ENCODE results near the gene NCKAP5L.

NCKAP5L gene

GRCh38 chr12:49827401-49828099 lies 663 bp downstream of the NCKAP5L start:
- DNase-seq = peak; percentile 49 to 89 (median 78)
- intact Hi-C loops (cut with DNase I) = no loop called here

GRCh38 chr12:49827051-49827400 lies 1.2 kb downstream of the NCKAP5L start:
- DNase-seq = peak in 2 of 42 donors; percentile 17 to 23
- intact Hi-C loops (cut with DNase I) = no loop called here

DNA sequence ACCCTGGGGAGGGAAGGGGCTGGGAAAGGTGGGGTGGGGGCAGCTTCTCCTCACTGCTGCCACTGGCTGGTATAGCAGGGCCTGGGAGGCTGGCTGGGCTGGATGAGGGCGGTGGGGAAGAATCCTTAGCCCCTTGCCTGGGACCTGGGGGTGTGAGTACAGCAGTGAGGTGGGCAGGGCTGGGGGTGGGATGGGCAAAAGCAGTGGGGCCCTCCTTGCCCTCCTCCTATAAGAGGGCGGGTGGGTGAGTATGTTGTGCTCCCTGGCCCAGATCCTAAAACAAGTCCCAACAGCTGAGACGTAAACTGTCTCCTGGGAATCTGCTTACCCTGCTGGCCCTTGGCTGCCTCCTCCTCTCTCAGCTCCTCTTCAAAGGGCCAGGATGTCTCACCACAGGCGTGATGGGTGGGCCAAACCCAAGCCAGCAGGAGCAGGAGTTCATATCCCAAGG lies 2.2 kb downstream of the NCKAP5L start:
- intact Hi-C loops (cut with DNase I) = no loop called here

GRCh38 chr12:49825360-49825970 lies 2.7 kb downstream of the NCKAP5L start:
- DNase-seq = peak in 14 of 42 donors; percentile 30 to 59 (median 38)
- intact Hi-C loops (cut with DNase I) = no loop called here

More for the DNA sequence above, 2.2 kb downstream of the NCKAP5L start:
- DNase-seq = no peak

DNA sequence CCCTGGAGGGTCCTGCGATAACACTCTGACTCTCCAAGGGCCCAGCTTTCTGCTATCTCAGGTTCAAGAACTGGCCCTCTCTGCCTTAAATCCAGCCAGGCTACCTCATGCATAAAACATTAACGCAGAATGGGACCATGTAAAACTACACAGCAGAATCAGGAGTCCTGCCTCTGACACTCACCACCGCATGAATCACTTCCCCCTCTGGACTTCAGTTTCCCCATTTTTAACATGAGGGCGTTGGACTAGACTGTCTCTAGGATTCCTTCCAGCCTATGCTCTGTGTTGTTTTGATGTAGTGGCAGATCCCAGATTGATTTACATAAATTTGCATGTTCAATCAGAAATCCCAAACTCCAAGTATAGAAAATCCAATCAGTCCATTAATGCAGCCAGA lies 3.3 kb downstream of the NCKAP5L start:
- intact Hi-C loops (cut with DNase I) = no loop called here
- peak in 4 of 42 donors; percentile 11 to 50 (median 30) for DNase-seq

- no peak for DNase-seq
- intact Hi-C loops (cut with DNase I) = no loop called here
Observed at GRCh38 chr12:49824416-49824815, 3.8 kb downstream of the NCKAP5L start.

DNA sequence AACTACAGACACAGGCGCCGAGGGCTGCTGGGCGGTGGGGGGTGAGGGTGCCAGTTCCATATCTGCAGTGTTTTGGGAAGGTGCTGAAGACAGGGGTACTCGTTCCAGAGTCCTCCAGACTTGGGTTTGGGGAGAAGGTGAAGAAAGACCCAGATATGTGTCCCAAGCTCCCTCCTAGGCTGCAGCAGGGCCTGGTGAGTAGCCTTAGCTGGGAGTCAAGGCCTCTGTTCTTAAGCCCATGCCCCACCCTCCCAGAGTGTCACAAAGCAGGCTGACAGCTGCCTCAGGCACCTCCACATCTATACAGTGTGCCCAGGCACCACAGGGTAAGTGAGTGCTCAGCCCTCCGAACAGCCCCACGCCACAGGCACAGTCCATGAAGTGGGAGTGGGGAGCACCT lies 4.3 kb downstream of the NCKAP5L start:
- intact Hi-C loops (cut with DNase I) = no loop called here
- DNase-seq = no peak

DNA sequence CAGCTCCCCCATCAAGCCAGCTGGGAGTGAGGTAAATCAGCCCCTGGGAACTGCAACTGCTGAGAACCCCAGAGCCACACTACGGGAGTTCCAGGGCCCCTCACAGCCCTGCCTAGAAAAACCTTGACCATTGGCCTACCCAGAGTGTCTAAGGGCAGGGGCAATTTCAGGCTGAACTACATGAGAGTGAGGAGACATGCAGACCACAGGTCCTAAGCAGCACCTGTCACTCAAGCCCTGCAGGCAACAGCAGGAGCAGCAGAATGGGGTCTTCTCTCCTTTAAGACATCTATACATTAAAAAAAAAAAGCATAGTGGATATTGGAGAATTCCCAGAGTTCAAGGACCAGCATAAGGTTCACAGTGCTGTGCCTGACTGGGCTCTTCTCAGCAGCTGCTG lies 4.9 kb downstream of the NCKAP5L start:
- DNase-seq = no peak
- intact Hi-C loops (cut with DNase I) = no loop called here

DNA sequence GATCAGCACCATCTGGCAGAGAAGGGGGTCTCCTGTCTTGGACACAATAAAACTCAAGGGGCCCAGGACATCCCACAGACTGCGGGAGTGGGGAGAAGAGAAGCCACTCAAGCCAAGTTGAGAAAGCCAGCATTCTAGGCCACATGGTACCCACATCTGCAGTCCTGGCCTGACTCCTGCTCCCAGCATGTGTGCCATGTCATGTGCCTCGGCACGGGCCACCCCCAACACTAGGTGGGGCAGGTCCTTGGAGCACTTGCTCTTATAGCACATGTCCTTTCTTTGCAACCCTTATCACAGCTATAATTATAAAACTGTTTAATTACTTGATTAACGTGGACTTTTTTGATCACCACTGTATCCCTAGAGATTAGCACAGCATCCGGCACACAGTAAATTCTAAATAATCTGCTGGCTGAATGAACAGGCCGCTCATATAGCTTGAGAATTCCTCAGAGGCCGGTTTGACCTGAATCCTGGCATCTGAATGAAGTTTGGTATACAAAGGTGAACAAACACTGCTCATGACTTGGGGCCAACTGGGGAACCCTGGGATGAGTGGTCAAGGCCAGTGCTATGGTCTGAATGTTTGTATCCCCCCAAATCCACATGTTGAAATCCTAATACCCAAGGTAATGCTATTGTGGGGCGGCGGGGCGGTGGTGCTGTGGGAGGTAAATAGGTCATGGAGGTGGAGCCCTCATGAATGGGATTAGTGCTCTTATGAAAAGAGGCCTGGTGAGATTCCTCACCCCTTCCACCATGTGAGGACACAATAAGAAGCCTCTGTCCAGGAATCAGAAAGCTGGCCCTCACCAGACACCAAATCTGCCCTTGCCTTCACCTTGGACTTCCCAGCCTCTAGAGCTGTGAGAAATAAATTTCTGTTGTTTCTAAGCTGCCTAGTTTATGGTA lies 6.6 kb downstream of the NCKAP5L start:
- intact Hi-C loops (cut with DNase I) = no loop called here
- DNase-seq = peak in 18 of 42 donors; percentile 19 to 82 (median 44)

GRCh38 chr12:49819786-49820185 lies 8.4 kb downstream of the NCKAP5L start:
- intact Hi-C loops (cut with DNase I) = no loop called here
- no peak for DNase-seq

DNA sequence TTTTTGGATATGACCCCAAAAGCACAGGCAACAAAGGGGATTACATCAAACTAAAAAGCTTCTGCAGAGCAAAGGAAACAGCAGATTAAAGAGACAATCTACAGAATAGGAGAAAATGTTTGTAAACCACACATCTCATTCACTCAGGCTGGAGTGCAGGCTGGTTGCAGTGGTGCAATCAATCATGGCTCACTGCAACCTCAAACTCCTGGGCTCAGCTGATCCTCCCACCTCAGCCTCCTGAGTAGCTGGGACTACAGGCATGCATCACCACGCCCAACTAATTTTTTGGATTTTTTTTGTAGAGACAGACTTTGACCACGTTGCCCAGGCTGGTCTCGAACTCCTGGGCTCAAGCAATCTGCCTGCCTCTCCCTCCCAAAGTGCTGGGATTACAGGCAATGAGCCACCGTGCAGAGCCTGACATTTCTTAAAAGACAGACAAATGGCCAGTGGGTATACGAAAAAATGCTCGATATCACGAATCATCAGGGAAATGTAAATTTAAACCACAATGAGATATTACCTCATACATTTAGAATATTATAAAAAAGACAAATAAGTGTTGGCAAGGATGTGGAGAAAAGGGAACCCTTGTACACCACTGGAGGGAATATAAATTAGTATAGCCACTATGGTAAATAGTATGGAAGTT lies 9.8 kb downstream of the NCKAP5L start:
- no peak for DNase-seq
- intact Hi-C loops (cut with DNase I) = no loop called here

DNA sequence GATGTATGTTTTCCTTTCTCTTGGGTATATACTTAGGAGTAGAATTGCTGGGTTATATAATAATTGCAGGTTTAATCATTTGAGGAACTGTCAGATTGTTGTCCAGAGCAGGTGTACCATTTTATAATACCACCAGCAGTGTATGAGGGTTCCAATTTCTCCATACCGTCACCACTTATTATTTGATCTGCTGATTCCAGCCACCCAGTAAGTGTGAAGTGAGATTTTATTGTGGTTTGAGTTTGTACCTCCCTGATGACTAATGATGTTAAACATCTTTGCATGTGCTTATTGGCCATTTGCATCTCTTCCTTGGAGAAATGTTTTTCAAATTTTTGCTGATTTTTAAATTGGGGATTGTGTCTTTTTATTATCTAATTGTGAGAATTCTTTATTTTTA lies 15.1 kb downstream of the NCKAP5L start:
- no peak for DNase-seq
- intact Hi-C loops (cut with DNase I) = no loop called here

DNA sequence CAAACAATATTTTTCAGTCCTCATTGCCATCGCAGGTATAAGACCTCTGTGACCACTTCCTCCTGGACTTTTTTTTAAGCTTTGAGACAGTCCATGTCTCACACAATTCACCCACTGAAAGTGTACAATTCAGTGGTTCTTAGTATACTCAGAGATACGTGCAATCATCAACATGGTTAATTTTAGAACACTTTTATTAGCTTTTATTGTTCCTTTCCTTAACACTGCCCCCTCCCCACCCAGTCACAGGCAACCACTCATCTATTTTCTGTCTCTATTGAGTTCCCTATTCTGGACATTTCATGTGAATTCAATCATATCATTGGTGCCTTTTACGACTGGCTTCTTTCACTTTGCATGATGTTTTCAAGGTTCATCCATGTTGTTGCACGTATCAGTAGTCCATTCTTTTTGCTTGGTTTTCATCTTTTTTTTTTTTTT lies 16.2 kb downstream of the NCKAP5L start:
- DNase-seq = no peak
- intact Hi-C loops (cut with DNase I) = no loop called here

GRCh38 chr12:49811136-49811535 lies 17.1 kb downstream of the NCKAP5L start:
- DNase-seq = peak in 6 of 42 donors; percentile 14 to 58 (median 27)
- intact Hi-C loops (cut with DNase I) = no loop called here

- DNase-seq = peak in 31 of 42 donors; percentile 21 to 76 (median 48)
- intact Hi-C loops (cut with DNase I) = no loop called here
Observed at GRCh38 chr12:49809906-49810389, 18.3 kb downstream of the NCKAP5L start.

GRCh38 chr12:49809381-49809905 lies 18.8 kb downstream of the NCKAP5L start:
- peak in 13 of 42 donors; percentile 13 to 66 (median 30) for DNase-seq
- intact Hi-C loops (cut with DNase I) = no loop called here

- DNase-seq = peak; percentile 29 to 88 (median 69)
Observed at GRCh38 chr12:49808686-49809380, 19.4 kb downstream of the NCKAP5L start.

GRCh38 chr12:49807991-49808580 lies 20.1 kb downstream of the NCKAP5L start:
- intact Hi-C loops (cut with DNase I) = no loop called here
- peak in 3 of 42 donors; percentile 4 to 32 (median 10) for DNase-seq

More at GRCh38 chr12:49808686-49809380, 19.4 kb downstream of the NCKAP5L start:
- intact Hi-C loops (cut with DNase I) = no loop called here

Data from head of caudate nucleus (tissue), 42 donors.